Common myeloid progenitor, CD34-positive (primary cell): ENCODE measurements around the gene OCLN.
"Not testable (repeated sequence)": the region's sequence is repeated elsewhere in the genome, so short reads cannot be mapped to it uniquely, and the experiment has no call there.

Source experiments
- CTCF ChIA-PET: fragments of 350-600 bp; sonication (Branson Sonifier 250); formaldehyde crosslinking; loops from one replicate; lab custom pipeline; 2021; ENCODE audit warnings: antibody characterized with exemption; lab: Charles Lee
- POLR2A ChIA-PET: fragments of 350-600 bp; sonication (Branson Sonifier 250); formaldehyde crosslinking; loops from one replicate; lab custom pipeline; 2021; ENCODE audit warnings: antibody characterized with exemption; lab: Charles Lee
- DNase-seq, 3 donors: peaks; one replicate each; pipeline versions ENCODE4 v3.0.0 to v3.0.0-alpha.2; 2013
- H3K27ac ChIP-seq, 2 experiments: 1 replicate in 1 of 2; 2 replicates in 1 of 2; pipeline ENCODE4 v1.7.0; 2013; ENCODE audit warnings: inconsistent platforms in 2 of 2, low read length in 2 of 2, mild to moderate bottlenecking in 2 of 2, low read depth in 1 of 2, moderate library complexity in 1 of 2; ENCODE audit not compliant: severe bottlenecking in 2 of 2, insufficient read depth in 1 of 2, poor library complexity in 1 of 2
- H3K27me3 ChIP-seq, 5 experiments: replicated peaks in 2 of 5; 1 replicate in 3 of 5; 2 replicates in 2 of 5; pipeline versions ENCODE4 v1.6.1 to v1.7.0; 2013; ENCODE audit warnings: low read length in 4 of 5, mild to moderate bottlenecking in 2 of 5, moderate library complexity in 2 of 5, inconsistent platforms in 1 of 5; ENCODE audit not compliant: insufficient read depth in 5 of 5, control insufficient read depth in 4 of 5
- H3K36me3 ChIP-seq, 4 experiments: 1 replicate in 2 of 4; 2 replicates in 2 of 4; pipeline versions ENCODE4 v1.6.1 to v1.7.0; 2013; ENCODE audit warnings: low read length in 3 of 4, control low read depth in 1 of 4, mild to moderate bottlenecking in 1 of 4; ENCODE audit not compliant: control insufficient read depth in 4 of 4, insufficient read depth in 4 of 4
- H3K4me1 ChIP-seq, 4 experiments: 1 replicate in 3 of 4; 2 replicates in 1 of 4; pipeline versions ENCODE4 v1.6.1 to v1.7.1; 2013; ENCODE audit warnings: low read length in 3 of 4, mild to moderate bottlenecking in 3 of 4, control low read depth in 1 of 4, inconsistent platforms in 1 of 4, moderate library complexity in 1 of 4; ENCODE audit not compliant: control insufficient read depth in 4 of 4, insufficient read depth in 4 of 4; ENCODE audit errors: control extremely low read depth in 1 of 4
- H3K4me3 ChIP-seq, 7 experiments: 1 replicate in 4 of 7; 2 replicates in 3 of 7; pipeline versions ENCODE4 v1.5.1 to v1.7.0; 2013; ENCODE audit warnings: mild to moderate bottlenecking in 7 of 7, low read length in 6 of 7, moderate library complexity in 6 of 7, inconsistent platforms in 2 of 7, low read depth in 2 of 7, control low read depth in 1 of 7; ENCODE audit not compliant: insufficient read depth in 4 of 7, control insufficient read depth in 1 of 7; ENCODE audit errors: extremely low read depth in 1 of 7
- H3K9me3 ChIP-seq, 5 experiments: 1 replicate in 4 of 5; 2 replicates in 1 of 5; pipeline versions ENCODE4 v1.6.1 to v1.7.1; 2013; ENCODE audit warnings: low read length in 4 of 5, mild to moderate bottlenecking in 2 of 5, inconsistent platforms in 1 of 5, low read depth in 1 of 5, moderate library complexity in 1 of 5; ENCODE audit not compliant: control insufficient read depth in 4 of 5, insufficient read depth in 2 of 5; ENCODE audit errors: control extremely low read depth in 1 of 5
- WGBS: methylation state at CpG from one replicate; pipeline ENCODE4 v1.1.5; 2013; ENCODE audit not compliant: insufficient coverage; 5-methylcytosine and 5-hydroxymethylcytosine counted together

The OCLN gene

DNA sequence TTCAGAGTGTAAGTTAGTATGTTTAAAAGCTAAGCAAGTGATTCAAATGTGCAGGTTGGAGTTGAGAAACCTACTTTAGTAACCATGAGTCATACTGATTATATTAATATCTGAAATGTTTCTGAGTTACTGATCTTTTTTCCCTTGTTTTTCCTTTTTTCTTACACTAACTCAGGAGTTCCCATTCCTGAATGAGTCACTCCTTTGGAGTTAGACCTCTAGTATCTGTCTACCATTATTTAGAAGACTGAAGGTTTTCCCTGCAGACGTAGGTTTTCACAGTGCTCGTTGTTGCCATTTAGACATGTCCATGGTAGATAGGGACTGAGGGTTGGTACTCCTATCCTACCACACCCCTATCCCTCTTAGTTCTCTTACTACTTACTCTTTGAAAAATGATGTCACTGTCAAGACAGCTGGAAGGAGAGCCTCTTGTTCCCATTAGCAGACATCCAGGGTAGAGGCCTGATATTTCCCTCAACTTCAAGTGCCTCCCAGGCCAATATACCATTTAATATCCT is 20.2 kb downstream of the OCLN start:
- Histone ChIP-seq H3K9me3 (no peaks in the 10 kb centered on the region), H3K27ac (no peak overlapping the region), H3K4me3 (no peak overlapping the region), H3K36me3 (peaks cover 0 to 22% (median 2%) of the 10 kb centered on the region in 4 experiments), H3K27me3 (no peaks in the 10 kb centered on the region), H3K4me1 (no peaks in the 10 kb centered on the region)
- DNase-seq, result no peak
- WGBS, result no CpG with 5 or more reads among the region's 2 CpGs
- POLR2A ChIA-PET, result no interaction called here
- CTCF ChIA-PET, result no interaction called here

DNA sequence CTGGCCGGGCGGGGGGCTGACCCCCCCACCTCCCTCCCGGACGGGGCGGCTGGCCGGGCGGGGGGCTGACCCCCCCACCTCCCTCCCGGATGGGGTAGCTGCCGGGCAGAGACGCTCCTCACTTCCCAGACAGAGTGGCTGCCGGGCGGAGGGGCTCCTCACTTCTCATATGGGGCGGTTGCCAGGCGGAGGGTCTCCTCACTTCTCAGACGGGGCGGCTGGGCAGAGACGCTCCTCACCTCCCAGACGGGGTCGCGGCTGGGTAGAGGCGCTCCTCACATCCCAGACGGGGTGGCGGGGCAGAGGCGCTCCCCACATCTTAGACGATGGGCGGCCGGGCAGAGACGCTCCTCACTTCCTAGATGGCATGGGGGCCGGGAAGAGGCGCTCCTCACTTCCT is 23.0 kb downstream of the OCLN start:
- H3K9me3 ChIP-seq, CTCF ChIA-PET, H3K4me3 ChIP-seq, H3K4me1 ChIP-seq, POLR2A ChIA-PET, DNase-seq, H3K36me3 ChIP-seq, H3K27ac ChIP-seq, H3K27me3 ChIP-seq: not testable (repeated sequence)
- no CpG with 5 or more reads among the region's 30 CpGs for WGBS

DNA sequence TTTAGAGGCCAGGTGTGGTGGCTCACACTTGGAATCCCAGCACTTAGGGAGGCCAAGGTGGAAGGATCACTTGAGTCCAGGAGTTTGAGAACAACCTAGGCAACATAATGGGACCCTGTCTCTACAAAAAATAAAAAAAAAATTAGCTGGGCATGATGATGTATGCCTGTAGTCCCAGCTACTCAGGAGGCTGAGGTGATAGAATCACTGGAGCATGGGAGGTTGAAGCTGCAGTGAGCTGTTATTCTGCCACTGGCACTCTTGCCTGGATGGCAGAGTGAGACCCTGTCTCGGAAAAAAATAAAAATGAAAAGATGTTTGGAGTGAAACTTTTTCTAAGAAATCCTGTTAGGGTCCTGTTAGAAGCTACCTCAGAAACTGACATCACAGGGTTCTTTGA is 24.2 kb downstream of the OCLN start:
- 100% methylated on average over 1 of the region's 1 CpG for WGBS
- Histone ChIP-seq H3K9me3 (no peaks in the 10 kb centered on the region), H3K36me3 (peaks cover 0 to 5% (median 1%) of the 10 kb centered on the region in 4 experiments), H3K4me1 (no peaks in the 10 kb centered on the region), H3K4me3 (no peak overlapping the region), H3K27ac (no peak overlapping the region), H3K27me3 (no peaks in the 10 kb centered on the region)
- ChIA-PET POLR2A (no interaction called here), CTCF (interaction anchor here (1.1 kb wide), 1 partner anchor 19 kb away, joined by 3 read pairs; no protein-coding TSS in a partner anchor)
- DNase-seq, result no peak

DNA sequence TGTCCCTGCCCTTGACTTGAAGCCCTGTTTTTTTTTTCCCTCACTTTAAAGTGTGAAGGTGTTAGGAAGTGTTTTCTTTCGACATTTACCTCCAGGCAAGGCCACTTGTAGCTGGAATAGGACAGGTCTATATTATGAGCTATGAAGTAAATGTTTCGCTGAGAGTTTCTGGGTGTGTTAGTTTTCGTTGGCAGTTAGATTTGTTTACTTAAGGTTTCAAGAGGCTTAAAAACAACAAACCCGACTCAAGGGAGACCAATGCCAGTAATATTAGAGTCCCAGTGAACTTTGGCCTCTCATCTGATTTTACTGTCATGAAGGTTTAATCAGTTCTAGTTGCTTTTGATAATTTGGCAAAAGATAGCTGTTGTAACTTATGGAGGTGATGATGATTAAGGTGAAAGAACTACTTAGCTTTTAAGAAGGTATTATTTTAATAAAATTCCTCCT is 25.2 kb downstream of the OCLN start:
- CTCF ChIA-PET, result no interaction called here
- POLR2A ChIA-PET, result no interaction called here
- DNase-seq, result no peak
- Histone ChIP-seq H3K9me3 (no peaks in the 10 kb centered on the region), H3K4me1 (no peaks in the 10 kb centered on the region), H3K27ac (no peak overlapping the region), H3K4me3 (no peak overlapping the region), H3K27me3 (no peaks in the 10 kb centered on the region), H3K36me3 (peaks cover 0 to 5% (median 1%) of the 10 kb centered on the region in 4 experiments)
- 92% methylated on average over 3 of the region's 4 CpGs for WGBS

DNA sequence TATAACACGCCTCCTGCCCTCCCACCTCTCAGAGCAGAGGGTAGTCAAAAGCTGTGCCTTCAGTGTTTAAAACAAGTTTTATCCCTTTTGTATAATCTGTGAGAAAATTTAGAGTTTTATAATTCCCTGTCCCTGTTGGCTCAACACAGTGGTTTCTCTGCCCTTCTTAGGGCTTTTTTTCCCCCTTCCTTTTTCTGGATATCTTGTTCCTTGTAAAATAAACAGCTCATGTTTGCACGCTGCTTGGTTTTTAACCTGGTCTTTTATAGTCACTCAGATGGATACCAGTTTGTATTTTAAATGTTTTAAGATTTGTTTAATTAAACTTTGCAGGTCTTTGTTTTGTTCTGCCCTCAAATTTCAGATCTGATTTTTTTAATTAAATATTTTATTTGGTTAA is 26.7 kb downstream of the OCLN start:
- Histone ChIP-seq H3K4me3 (no peak overlapping the region), H3K36me3 (peaks cover 0 to 5% (median 0%) of the 10 kb centered on the region in 4 experiments), H3K27ac (no peak overlapping the region), H3K27me3 (no peaks in the 10 kb centered on the region), H3K4me1 (no peaks in the 10 kb centered on the region), H3K9me3 (no peaks in the 10 kb centered on the region)
- WGBS, result no CpG with 5 or more reads among the region's 2 CpGs
- ChIA-PET POLR2A (no interaction called here), CTCF (no interaction called here)
- no peak for DNase-seq

DNA sequence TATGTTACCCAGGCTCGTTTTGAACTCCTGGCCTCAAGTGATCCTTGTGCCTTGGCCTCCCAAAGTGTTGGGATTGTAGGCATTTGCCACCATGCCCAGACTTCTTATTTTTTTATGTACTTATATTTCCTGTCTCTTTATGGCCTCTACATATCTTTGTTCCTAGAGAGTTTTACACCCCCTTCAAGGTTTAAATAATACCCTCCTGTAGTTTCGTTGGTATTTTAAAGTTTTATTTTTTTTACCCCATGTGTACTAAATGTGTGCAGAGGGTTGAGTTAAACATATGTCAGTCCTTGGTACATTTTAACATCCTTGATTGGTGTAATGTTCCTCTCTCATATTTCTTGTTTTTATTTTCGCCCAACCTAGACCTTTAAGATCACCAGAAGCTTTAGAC is 29.4 kb downstream of the OCLN start:
- H3K36me3 ChIP-seq, result peaks cover 0 to 9% (median 2%) of the 10 kb centered on the region in 4 experiments
- H3K27ac ChIP-seq, result no peak overlapping the region
- CTCF ChIA-PET, result no interaction called here
- no peak overlapping the region for H3K4me3 ChIP-seq
- no peak for DNase-seq
- H3K4me1 ChIP-seq, result no peaks in the 10 kb centered on the region
- no CpG with 5 or more reads among the region's 3 CpGs for WGBS
- POLR2A ChIA-PET, result no interaction called here
- no peaks in the 10 kb centered on the region for H3K9me3 ChIP-seq
- no peaks in the 10 kb centered on the region for H3K27me3 ChIP-seq

DNA sequence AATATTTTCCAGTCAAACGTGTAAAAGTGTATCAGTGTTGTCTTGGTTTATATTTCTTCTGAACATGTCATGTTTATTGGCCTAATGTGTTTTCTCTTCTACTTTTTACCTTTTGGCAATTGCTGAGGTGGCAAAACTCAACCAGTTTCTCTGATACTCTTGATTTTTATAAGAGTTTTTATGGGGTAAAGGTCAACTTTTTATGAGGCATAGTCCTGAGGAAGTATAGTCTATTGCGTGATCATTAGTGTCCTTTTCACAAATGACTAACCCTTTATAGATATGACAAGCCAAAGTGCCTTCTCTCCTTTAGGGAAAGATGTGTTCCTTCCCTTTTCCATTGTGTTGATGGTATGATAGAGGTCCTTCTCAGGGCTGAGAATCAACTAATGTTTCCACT is 32.9 kb downstream of the OCLN start:
- POLR2A ChIA-PET, result no interaction called here
- DNase-seq, result no peak
- Histone ChIP-seq H3K9me3 (no peaks in the 10 kb centered on the region), H3K27ac (no peak overlapping the region), H3K27me3 (no peaks in the 10 kb centered on the region), H3K36me3 (peaks cover 0 to 9% (median 2%) of the 10 kb centered on the region in 4 experiments), H3K4me3 (no peak overlapping the region), H3K4me1 (no peaks in the 10 kb centered on the region)
- WGBS, result no CpG with 5 or more reads among the region's 2 CpGs
- CTCF ChIA-PET, result no interaction called here
